ENCODE measurements around the gene RALGPS1. TPM values are rescaled to one million over a fixed set of nuclear protein-coding genes. Genes with fewer than 3 reads are reported as not detected.
A peak's percentile ranks its signal among the peaks of the same experiment; 100 is the strongest.

The RALGPS1 gene
- total and polyA plus RNA-seq, 4 experiments from 2014 or later, result 0.84 to 10.3 (median 5.8) TPM

- Mint-ChIP-seq H3K27ac (no peak overlapping the region), H3K36me3 (no peaks in the 10 kb centered on the region), H3K9me3 (no peaks in the 10 kb centered on the region), H3K4me1 (no peaks in the 10 kb centered on the region), H3K4me3 (no peak overlapping the region), H3K27me3 (peaks cover 8 to 9% of the 10 kb centered on the region in 2 donors)
- Histone ChIP-seq H3K4me1 (ENCODE audit: insufficient read depth, low read length) (no peaks in the 10 kb centered on the region), H3K4me3 (ENCODE audit: low read length in 2 of 2) (no peak overlapping the region), H3K27ac (ENCODE audit: low read depth, low read length) (no peak overlapping the region), H3K36me3 (ENCODE audit: insufficient read depth, low read length) (no peaks in the 10 kb centered on the region), H3K27me3 (ENCODE audit: insufficient read depth, low read length) (no peaks in the 10 kb centered on the region), H3K9me3 (ENCODE audit: control insufficient read depth in 1 of 2, low read length in 2 of 2) (no peaks in the 10 kb centered on the region)
- intact Hi-C loops (cut with micrococcal nuclease), result no loop called here
- no peak for DNase-seq
- ChIA-PET POLR2A (ENCODE audit: partially characterized antibody) (no interaction called here), CTCF (ENCODE audit: partially characterized antibody) (no interaction called here)
These were observed 319.4 kb downstream of the RALGPS1 start for GRCh38 chr9:127233989-127234388.

- no peaks in the 10 kb centered on the region for H3K4me1 Mint-ChIP-seq
- CTCF ChIA-PET (ENCODE audit: partially characterized antibody), result no interaction called here
- intact Hi-C loops (cut with micrococcal nuclease), result no loop called here
These were observed 323.2 kb downstream of the RALGPS1 start for GRCh38 chr9:127237801-127238200.

GRCh38 chr9:127241354-127241753 is 326.8 kb downstream of the RALGPS1 start:
- no peaks in the 10 kb centered on the region for H3K9me3 ChIP-seq (ENCODE audit: control insufficient read depth in 1 of 2, low read length in 2 of 2)
- H3K36me3 ChIP-seq (ENCODE audit: insufficient read depth, low read length), result no peaks in the 10 kb centered on the region
- DNase-seq, result no peak
- H3K27ac ChIP-seq (ENCODE audit: low read depth, low read length), result no peak overlapping the region
- no peaks in the 10 kb centered on the region for H3K27me3 ChIP-seq (ENCODE audit: insufficient read depth, low read length)
- peaks cover 12% of the 10 kb centered on the region for H3K4me1 ChIP-seq (ENCODE audit: insufficient read depth, low read length)
- intact Hi-C loops (cut with micrococcal nuclease), result no loop called here
- no peak overlapping the region for H3K4me3 ChIP-seq (ENCODE audit: low read length in 2 of 2)
- H3K4me3 Mint-ChIP-seq, result no peak overlapping the region
- no peak overlapping the region for H3K27ac Mint-ChIP-seq
- peaks cover 0 to 2% of the 10 kb centered on the region in 2 donors for H3K27me3 Mint-ChIP-seq
- peaks cover 4 to 13% (median 8%) of the 10 kb centered on the region in 4 donors for H3K4me1 Mint-ChIP-seq
- ChIA-PET POLR2A (ENCODE audit: partially characterized antibody) (no interaction called here), CTCF (ENCODE audit: partially characterized antibody) (no interaction called here)
- no peaks in the 10 kb centered on the region for H3K36me3 Mint-ChIP-seq
- H3K9me3 Mint-ChIP-seq, result no peaks in the 10 kb centered on the region

More at GRCh38 chr9:127237801-127238200, 323.2 kb downstream of the RALGPS1 start:
- Mint-ChIP-seq H3K4me3 (no peak overlapping the region), H3K36me3 (no peaks in the 10 kb centered on the region), H3K27ac (no peak overlapping the region), H3K9me3 (no peaks in the 10 kb centered on the region), H3K27me3 (peaks cover 2 to 6% of the 10 kb centered on the region in 2 donors)
- Histone ChIP-seq H3K27me3 (ENCODE audit: insufficient read depth, low read length) (no peaks in the 10 kb centered on the region), H3K36me3 (ENCODE audit: insufficient read depth, low read length) (no peaks in the 10 kb centered on the region), H3K27ac (ENCODE audit: low read depth, low read length) (no peak overlapping the region), H3K4me1 (ENCODE audit: insufficient read depth, low read length) (no peaks in the 10 kb centered on the region), H3K4me3 (ENCODE audit: low read length in 2 of 2) (no peak overlapping the region), H3K9me3 (ENCODE audit: control insufficient read depth in 1 of 2, low read length in 2 of 2) (no peaks in the 10 kb centered on the region)
- DNase-seq, result no peak
- POLR2A ChIA-PET (ENCODE audit: partially characterized antibody), result no interaction called here

GRCh38 chr9:127244609-127245601 is 330.3 kb downstream of the RALGPS1 start:
- DNase-seq, result peak; percentile 91 to 95 (median 91)
- Histone ChIP-seq H3K4me3 (ENCODE audit: low read length in 2 of 2) (peak overlapping the region; percentile 65 to 69), H3K27me3 (ENCODE audit: insufficient read depth, low read length) (no peaks in the 10 kb centered on the region), H3K9me3 (ENCODE audit: control insufficient read depth in 1 of 2, low read length in 2 of 2) (no peaks in the 10 kb centered on the region), H3K4me1 (ENCODE audit: insufficient read depth, low read length) (peaks cover 12% of the 10 kb centered on the region), H3K36me3 (ENCODE audit: insufficient read depth, low read length) (no peaks in the 10 kb centered on the region), H3K27ac (ENCODE audit: low read depth, low read length) (no peak overlapping the region)
- Mint-ChIP-seq H3K27ac (peak overlapping the region; percentile 47 to 86 (median 65)), H3K9me3 (no peaks in the 10 kb centered on the region), H3K36me3 (no peaks in the 10 kb centered on the region), H3K4me3 (peak overlapping the region; percentile 83 to 93 (median 86)), H3K27me3 (peaks cover 0 to 2% of the 10 kb centered on the region in 2 donors), H3K4me1 (peaks cover 4 to 13% (median 8%) of the 10 kb centered on the region in 4 donors)
- CTCF ChIA-PET (ENCODE audit: partially characterized antibody), result interaction anchor here (1.3 kb wide), 1 partner anchor 21 kb away, joined by 3 read pairs; no protein-coding TSS in a partner anchor
- POLR2A ChIA-PET (ENCODE audit: partially characterized antibody), result interaction anchor here (1.0 to 1.7 kb wide), 3 partner anchors 20 to 206 kb away, joined by 4 to 10 read pairs (median 8); partner anchors contain the start of genes LRSAM1 and RPL12
- intact Hi-C loops (cut with micrococcal nuclease), result loop anchor here (1.0 kb wide), 1 partner anchor 20 kb away; no protein-coding TSS in a partner anchor

GRCh38 chr9:127245637-127246164 is 331.1 kb downstream of the RALGPS1 start:
- H3K4me1 Mint-ChIP-seq, result peaks cover 4 to 13% (median 8%) of the 10 kb centered on the region in 4 donors
- intact Hi-C loops (cut with micrococcal nuclease), result loop anchor here (1.0 kb wide), 1 partner anchor 20 kb away; no protein-coding TSS in a partner anchor
- H3K27ac Mint-ChIP-seq, result peak overlapping the region in 3 of 7 donors; percentile 24 to 63 (median 48)
- H3K27me3 ChIP-seq (ENCODE audit: insufficient read depth, low read length), result no peaks in the 10 kb centered on the region
- ChIA-PET CTCF (ENCODE audit: partially characterized antibody) (no interaction called here), POLR2A (ENCODE audit: partially characterized antibody) (interaction anchor here (1.0 to 1.2 kb wide), 2 partner anchors 31 to 205 kb away, joined by 4 to 8 read pairs; partner anchors contain the start of genes LRSAM1 and RPL12)
- no peaks in the 10 kb centered on the region for H3K36me3 ChIP-seq (ENCODE audit: insufficient read depth, low read length)
- H3K4me1 ChIP-seq (ENCODE audit: insufficient read depth, low read length), result peaks cover 12% of the 10 kb centered on the region
- no peaks in the 10 kb centered on the region for H3K9me3 Mint-ChIP-seq
- no peaks in the 10 kb centered on the region for H3K9me3 ChIP-seq (ENCODE audit: control insufficient read depth in 1 of 2, low read length in 2 of 2)
- peak overlapping the region; percentile 65 to 69 for H3K4me3 ChIP-seq (ENCODE audit: low read length in 2 of 2)
- peaks cover 0 to 2% of the 10 kb centered on the region in 2 donors for H3K27me3 Mint-ChIP-seq
- H3K36me3 Mint-ChIP-seq, result no peaks in the 10 kb centered on the region
- H3K4me3 Mint-ChIP-seq, result peak overlapping the region; percentile 83 to 93 (median 86)
- H3K27ac ChIP-seq (ENCODE audit: low read depth, low read length), result no peak overlapping the region
- DNase-seq, result no peak

- Histone ChIP-seq H3K4me1 (ENCODE audit: insufficient read depth, low read length) (peaks cover 12% of the 10 kb centered on the region), H3K4me3 (ENCODE audit: low read length in 2 of 2) (no peak overlapping the region), H3K27ac (ENCODE audit: low read depth, low read length) (no peak overlapping the region), H3K27me3 (ENCODE audit: insufficient read depth, low read length) (no peaks in the 10 kb centered on the region), H3K36me3 (ENCODE audit: insufficient read depth, low read length) (no peaks in the 10 kb centered on the region), H3K9me3 (ENCODE audit: control insufficient read depth in 1 of 2, low read length in 2 of 2) (no peaks in the 10 kb centered on the region)
- POLR2A ChIA-PET (ENCODE audit: partially characterized antibody), result no interaction called here
- Mint-ChIP-seq H3K9me3 (no peaks in the 10 kb centered on the region), H3K4me3 (no peak overlapping the region), H3K27ac (no peak overlapping the region), H3K4me1 (peaks cover 4 to 13% (median 8%) of the 10 kb centered on the region in 4 donors), H3K36me3 (peaks cover 0 to under 1% of the 10 kb centered on the region in 2 donors), H3K27me3 (peaks cover 2 to 3% of the 10 kb centered on the region in 2 donors)
- CTCF ChIA-PET (ENCODE audit: partially characterized antibody), result no interaction called here
- no peak for DNase-seq
- intact Hi-C loops (cut with micrococcal nuclease), result no loop called here
These were observed 333.7 kb downstream of the RALGPS1 start for GRCh38 chr9:127248241-127248640.

- Histone ChIP-seq H3K4me1 (ENCODE audit: insufficient read depth, low read length) (peaks cover 7% of the 10 kb centered on the region), H3K36me3 (ENCODE audit: insufficient read depth, low read length) (no peaks in the 10 kb centered on the region), H3K27ac (ENCODE audit: low read depth, low read length) (no peak overlapping the region), H3K27me3 (ENCODE audit: insufficient read depth, low read length) (no peaks in the 10 kb centered on the region), H3K4me3 (ENCODE audit: low read length in 2 of 2) (no peak overlapping the region), H3K9me3 (ENCODE audit: control insufficient read depth in 1 of 2, low read length in 2 of 2) (no peaks in the 10 kb centered on the region)
- Mint-ChIP-seq H3K4me3 (no peak overlapping the region), H3K27ac (peak overlapping the region in 1 of 7 donors; percentile 65), H3K4me1 (peaks cover 4 to 6% (median 5%) of the 10 kb centered on the region in 4 donors), H3K27me3 (peaks cover 5 to 6% of the 10 kb centered on the region in 2 donors), H3K9me3 (no peaks in the 10 kb centered on the region), H3K36me3 (peaks cover 0 to 5% of the 10 kb centered on the region in 2 donors)
- ChIA-PET POLR2A (ENCODE audit: partially characterized antibody) (interaction anchor here (1.0 kb wide), 1 partner anchor 201 kb away, joined by 3 read pairs; the partner anchor contains the start of genes LRSAM1 and RPL12), CTCF (ENCODE audit: partially characterized antibody) (no interaction called here)
- no peak for DNase-seq
- intact Hi-C loops (cut with micrococcal nuclease), result no loop called here
These were observed 335.3 kb downstream of the RALGPS1 start for GRCh38 chr9:127249877-127250276.
